OCI-LY1 (cell line): ENCODE data around the gene ZRANB2.

Experiments
- EZH2 ChIP-seq: fragments of 200-600 bp; sonication (generic), shearing (Covaris generic); IDR thresholded peaks from 2 replicates; pipeline ENCODE4 v1.8.0; 2017; ENCODE audit warnings: borderline replicate concordance, mixed run types, mild to moderate bottlenecking, antibody characterized with exemption, low read length, moderate library complexity, mixed read lengths
- TF ChIP-seq, protein P1 (sequence below): fragments of 200-600 bp; sonication (generic), shearing (Covaris generic); IDR thresholded peaks from 2 replicates; pipeline ENCODE4 v1.5.1; 2017; ENCODE audit warnings: mild to moderate bottlenecking, antibody characterized with exemption, low read length, moderate library complexity, mixed read lengths

DNA sequence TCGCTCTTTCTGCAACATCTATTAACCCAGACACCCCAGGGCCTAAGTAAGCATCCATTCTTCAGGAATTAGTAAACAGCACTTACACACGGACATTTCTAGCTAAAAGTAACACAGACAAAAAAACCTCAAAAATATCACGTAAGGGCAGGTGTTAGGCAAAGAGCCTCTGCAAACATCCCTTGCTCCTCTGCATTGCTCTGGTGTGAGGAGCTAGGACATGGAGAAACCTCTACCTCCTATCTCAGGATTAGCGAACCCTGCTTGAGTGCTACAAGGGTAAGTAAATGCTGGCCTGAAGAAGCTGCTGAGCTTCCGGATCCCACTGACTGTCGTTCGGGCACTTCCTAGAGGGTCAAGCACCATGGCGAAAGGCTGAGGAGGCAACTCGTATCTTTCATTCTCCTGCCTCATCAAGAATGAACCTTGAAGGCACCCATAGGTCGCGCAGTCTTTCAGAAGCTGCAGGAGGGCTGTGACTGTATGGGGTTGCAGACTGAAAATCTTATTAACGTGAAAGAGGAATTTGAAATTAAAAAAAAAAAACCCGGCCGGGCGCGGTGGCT lies 35.3 kb downstream of the ZRANB2 start:
- TF ChIP-seq, protein P1, sequence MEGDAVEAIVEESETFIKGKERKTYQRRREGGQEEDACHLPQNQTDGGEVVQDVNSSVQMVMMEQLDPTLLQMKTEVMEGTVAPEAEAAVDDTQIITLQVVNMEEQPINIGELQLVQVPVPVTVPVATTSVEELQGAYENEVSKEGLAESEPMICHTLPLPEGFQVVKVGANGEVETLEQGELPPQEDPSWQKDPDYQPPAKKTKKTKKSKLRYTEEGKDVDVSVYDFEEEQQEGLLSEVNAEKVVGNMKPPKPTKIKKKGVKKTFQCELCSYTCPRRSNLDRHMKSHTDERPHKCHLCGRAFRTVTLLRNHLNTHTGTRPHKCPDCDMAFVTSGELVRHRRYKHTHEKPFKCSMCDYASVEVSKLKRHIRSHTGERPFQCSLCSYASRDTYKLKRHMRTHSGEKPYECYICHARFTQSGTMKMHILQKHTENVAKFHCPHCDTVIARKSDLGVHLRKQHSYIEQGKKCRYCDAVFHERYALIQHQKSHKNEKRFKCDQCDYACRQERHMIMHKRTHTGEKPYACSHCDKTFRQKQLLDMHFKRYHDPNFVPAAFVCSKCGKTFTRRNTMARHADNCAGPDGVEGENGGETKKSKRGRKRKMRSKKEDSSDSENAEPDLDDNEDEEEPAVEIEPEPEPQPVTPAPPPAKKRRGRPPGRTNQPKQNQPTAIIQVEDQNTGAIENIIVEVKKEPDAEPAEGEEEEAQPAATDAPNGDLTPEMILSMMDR = no peak
- TF ChIP-seq EZH2 = no peak
